HEK293 (cell line): ENCODE results near the gene BARD1.
A peak's percentile ranks its signal among the peaks of the same experiment; 100 is the strongest.
"Not testable (repeated sequence)": the region's sequence is repeated elsewhere in the genome, so short reads cannot be mapped to it uniquely, and the experiment has no call there.

Experiments
- CTCF ChIA-PET: fragments of 350-600 bp; formaldehyde crosslinking; extraction: SDS; loops from one replicate; lab custom pipeline; 2021; ENCODE audit warnings: antibody characterized with exemption; lab: Yijun Ruan, JAX
- POLR2A ChIA-PET: fragments of 300-600 bp; formaldehyde crosslinking; extraction: SDS; loops from one replicate; lab custom pipeline; 2020; ENCODE audit warnings: antibody characterized with exemption, inconsistent platforms; lab: Yijun Ruan, JAX
- H3K27ac ChIP-seq: fragments of 200-500 bp; sonication (Bioruptor generic); 2 replicates; pipeline ENCODE4 v1.5.1; 2014; ENCODE audit warnings: low read depth, low read length, control low read depth, inconsistent platforms; ENCODE audit errors: extremely low read depth
- H3K36me3 ChIP-seq, 2 experiments: fragments of 200-500 bp in 1 of 2; sonication (Bioruptor generic) in 1 of 2; 1 replicate in 1 of 2; 2 replicates in 1 of 2; pipeline ENCODE4 v1.5.1; 2014 to 2017; ENCODE audit warnings: inconsistent platforms in 2 of 2, low read length in 2 of 2; ENCODE audit not compliant: control insufficient read depth in 2 of 2, insufficient read depth in 1 of 2
- H3K4me1 ChIP-seq: fragments of 200-500 bp; sonication (Bioruptor generic); 2 replicates; pipeline ENCODE4 v1.5.1; 2014; ENCODE audit warnings: mild to moderate bottlenecking, low read length, inconsistent platforms; ENCODE audit not compliant: control insufficient read depth, insufficient read depth
- H3K4me3 ChIP-seq: 2 replicates; pipeline ENCODE4 v1.5.1; 2011; ENCODE audit warnings: low read depth, mild to moderate bottlenecking, control low read depth, low read length, moderate library complexity
- H3K9me3 ChIP-seq: fragments of 200-500 bp; sonication (Bioruptor generic); 2 replicates; pipeline ENCODE4 v1.5.1; 2014; ENCODE audit warnings: low read depth, low read length, inconsistent platforms; ENCODE audit not compliant: control insufficient read depth, insufficient read depth
- FEZF1 ChIP-seq: fragments of 450-650 bp; formaldehyde crosslinking; IDR thresholded peaks from 2 replicates; pipeline ENCODE4 v1.5.1; 2016; ENCODE audit warnings: missing biosample characterization, missing genetic modification characterization
- KLF10 ChIP-seq: fragments of 450-650 bp; IDR thresholded peaks from 2 replicates; pipeline ENCODE4 v1.5.1; 2018; ENCODE audit warnings: missing biosample characterization, mild to moderate bottlenecking, missing genetic modification characterization
- MEIS1 ChIP-seq: sonication (generic); formaldehyde crosslinking; IDR thresholded peaks from 2 replicates; pipeline ENCODE4 v1.8.1; 2022; ENCODE audit warnings: missing genetic modification reagents, mild to moderate bottlenecking, borderline replicate concordance
- ZBTB20 ChIP-seq: fragments of 450-650 bp; formaldehyde crosslinking; IDR thresholded peaks from 2 replicates; pipeline ENCODE4 v1.5.1; 2016; ENCODE audit warnings: missing biosample characterization, missing genetic modification characterization
- ZBTB21 ChIP-seq: fragments of 450-650 bp; formaldehyde crosslinking; IDR thresholded peaks from 2 replicates; pipeline ENCODE4 v1.5.1; 2017; ENCODE audit warnings: missing biosample characterization, missing genetic modification characterization
- ZBTB48 ChIP-seq: fragments of 450-650 bp; formaldehyde crosslinking; IDR thresholded peaks from 2 replicates; pipeline ENCODE4 v1.5.1; 2016; ENCODE audit warnings: missing biosample characterization, missing genetic modification characterization
- ZNF146 ChIP-seq: fragments of 450-650 bp; formaldehyde crosslinking; IDR thresholded peaks from 2 replicates; pipeline ENCODE4 v1.5.1; 2016; ENCODE audit warnings: missing biosample characterization, missing genetic modification characterization
- ZNF157 ChIP-seq: fragments of 450-650 bp; formaldehyde crosslinking; IDR thresholded peaks from 2 replicates; pipeline ENCODE4 v1.5.1; 2016; ENCODE audit warnings: missing biosample characterization, missing genetic modification characterization
- ZNF239 ChIP-seq: fragments of 450-650 bp; formaldehyde crosslinking; IDR thresholded peaks from 2 replicates; pipeline ENCODE4 v1.5.1; 2016; ENCODE audit warnings: missing biosample characterization, missing genetic modification characterization
- ZNF248 ChIP-seq: fragments of 450-650 bp; formaldehyde crosslinking; IDR thresholded peaks from 2 replicates; pipeline ENCODE4 v1.5.1; 2017; ENCODE audit warnings: missing biosample characterization, missing genetic modification characterization
- ZNF274 ChIP-seq, 2 experiments: fragments of 200-500 bp in 1 of 2; fragments of 450-650 bp in 1 of 2; sonication (Bioruptor generic) in 1 of 2; formaldehyde crosslinking in 1 of 2; IDR thresholded peaks; 2 replicates each; pipeline versions ENCODE4 v1.5.1 to v1.6.1; 2014 to 2016; ENCODE audit warnings: borderline replicate concordance in 1 of 2, inconsistent platforms in 1 of 2, low read length in 1 of 2, missing biosample characterization in 1 of 2, missing genetic modification characterization in 1 of 2
- ZNF302 ChIP-seq: fragments of 450-650 bp; formaldehyde crosslinking; IDR thresholded peaks from 2 replicates; pipeline ENCODE4 v1.5.1; 2016; ENCODE audit warnings: missing biosample characterization, missing genetic modification characterization, low read depth
- ZNF354C ChIP-seq: fragments of 450-650 bp; formaldehyde crosslinking; IDR thresholded peaks from 2 replicates; pipeline ENCODE4 v1.5.1; 2016; ENCODE audit warnings: missing biosample characterization, missing genetic modification characterization, low read depth, borderline replicate concordance
- ZNF366 ChIP-seq: fragments of 450-650 bp; formaldehyde crosslinking; conservative IDR thresholded peaks from 2 replicates; pipeline ENCODE4 v1.5.1; 2016; ENCODE audit warnings: missing biosample characterization, missing genetic modification characterization
- ZNF404 ChIP-seq: fragments of 450-650 bp; formaldehyde crosslinking; IDR thresholded peaks from 2 replicates; pipeline ENCODE4 v1.5.1; 2017; ENCODE audit warnings: missing biosample characterization, missing genetic modification characterization
- ZNF423 ChIP-seq: fragments of 450-650 bp; formaldehyde crosslinking; IDR thresholded peaks from 2 replicates; pipeline ENCODE4 v1.5.1; 2016; ENCODE audit warnings: missing biosample characterization, missing genetic modification characterization
- ZNF473 ChIP-seq: fragments of 450-650 bp; formaldehyde crosslinking; IDR thresholded peaks from 2 replicates; pipeline ENCODE4 v1.5.1; 2017; ENCODE audit warnings: missing biosample characterization, missing genetic modification characterization
- ZNF571 ChIP-seq: fragments of 450-650 bp; formaldehyde crosslinking; IDR thresholded peaks from 2 replicates; pipeline ENCODE4 v1.5.0; 2017; ENCODE audit warnings: missing biosample characterization, missing genetic modification characterization
- ZNF585B ChIP-seq: fragments of 450-650 bp; formaldehyde crosslinking; IDR thresholded peaks from 2 replicates; pipeline ENCODE4 v1.5.1; 2016; ENCODE audit warnings: missing biosample characterization, missing genetic modification characterization
- ZNF629 ChIP-seq: fragments of 450-650 bp; formaldehyde crosslinking; IDR thresholded peaks from 2 replicates; pipeline ENCODE4 v1.5.1; 2017; ENCODE audit warnings: missing biosample characterization, missing genetic modification characterization
- ZNF701 ChIP-seq: fragments of 450-650 bp; formaldehyde crosslinking; IDR thresholded peaks from 2 replicates; pipeline ENCODE4 v1.5.1; 2016; ENCODE audit warnings: missing biosample characterization, missing genetic modification characterization
- ZNF76 ChIP-seq: fragments of 450-650 bp; formaldehyde crosslinking; IDR thresholded peaks from 2 replicates; pipeline ENCODE4; 2016; ENCODE audit warnings: low read depth, missing biosample characterization, missing genetic modification characterization, borderline replicate concordance
- ZNF768 ChIP-seq: fragments of 450-650 bp; formaldehyde crosslinking; IDR thresholded peaks from 2 replicates; pipeline ENCODE4 v1.5.1; 2018; ENCODE audit warnings: missing biosample characterization, mild to moderate bottlenecking, missing genetic modification characterization
- ZXDB ChIP-seq: fragments of 450-650 bp; formaldehyde crosslinking; IDR thresholded peaks from 2 replicates; pipeline ENCODE4 v1.5.1; 2016; ENCODE audit warnings: missing biosample characterization, missing genetic modification characterization
- TF ChIP-seq, protein P1 (sequence below): fragments of 450-650 bp; formaldehyde crosslinking; conservative IDR thresholded peaks from 2 replicates; pipeline ENCODE4 v1.5.1; 2016; ENCODE audit warnings: low read depth, missing biosample characterization, missing genetic modification characterization
- TF ChIP-seq, protein P2 (sequence below): fragments of 450-650 bp; formaldehyde crosslinking; IDR thresholded peaks from 2 replicates; pipeline ENCODE4 v1.5.1; 2016; ENCODE audit warnings: missing biosample characterization, missing genetic modification characterization

BARD1 gene

DNA sequence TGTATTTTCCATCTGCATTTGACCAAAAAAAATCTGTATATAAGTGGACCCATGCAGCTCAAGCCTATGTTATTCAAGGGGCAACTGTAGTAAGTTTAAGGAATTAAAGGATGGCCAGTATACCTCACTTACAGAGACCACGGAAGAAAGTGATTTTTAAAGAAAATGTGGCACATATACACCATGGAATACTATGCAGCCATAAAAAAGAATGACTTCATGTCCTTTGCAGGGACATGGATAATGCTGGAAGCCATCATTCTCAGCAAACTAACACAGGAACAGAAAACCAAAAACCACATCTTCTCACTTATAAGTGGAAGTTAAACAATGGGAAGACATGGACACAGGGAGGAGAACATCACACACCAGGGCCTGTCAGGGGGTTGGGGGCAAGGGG, 26.3 kb downstream of the BARD1 start:
- H3K27ac ChIP-seq, H3K9me3 ChIP-seq, H3K4me3 ChIP-seq, POLR2A ChIA-PET, CTCF ChIA-PET, H3K4me1 ChIP-seq: not testable (repeated sequence)
- TF ChIP-seq ZNF146 (tag by site-specific recombination) = peak; percentile 59
- peaks cover 26 to 48% of the 10 kb centered on the region in 2 experiments; a peak in 2 of 3 replicates for H3K36me3 ChIP-seq

DNA sequence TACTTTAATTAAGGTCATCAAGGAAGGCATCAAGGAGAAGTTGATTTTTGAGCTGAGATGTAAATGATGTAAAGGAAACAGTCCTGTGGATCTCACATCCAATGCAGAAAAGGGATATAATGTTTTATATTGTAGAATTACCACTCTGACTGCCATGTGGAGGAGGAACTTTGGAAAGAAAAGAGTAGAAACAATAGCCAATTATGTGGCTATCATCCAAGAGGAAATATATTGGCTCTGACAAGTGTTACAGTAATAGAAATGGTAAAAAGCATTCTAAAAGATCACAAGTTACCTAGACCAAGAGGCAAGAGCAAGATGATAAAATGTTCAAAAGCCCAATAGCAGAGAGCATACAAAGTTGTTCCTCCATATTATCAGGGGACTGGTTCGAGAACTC, 26.8 kb downstream of the BARD1 start:
- ChIA-PET CTCF (interaction anchor here (0.5 kb wide), 1 partner anchor 1148 kb away, joined by 3 read pairs; no protein-coding TSS in a partner anchor), POLR2A (no interaction called here)
- no peaks in the 10 kb centered on the region for H3K4me1 ChIP-seq
- H3K36me3 ChIP-seq = peaks cover 28 to 48% of the 10 kb centered on the region in 2 experiments; a peak in 2 of 3 replicates
- H3K27ac ChIP-seq = no peak overlapping the region
- no peaks in the 10 kb centered on the region; the same call in none of the 2 replicates for H3K9me3 ChIP-seq
- TF ChIP-seq ZNF274 (IDR thresholded peaks at IDR 0.05; ENCODE audit: low read length) (no peak), ZNF274 (tag by site-specific recombination; IDR thresholded peaks at IDR 0.05; ENCODE audit: borderline replicate concordance) (no peak), ZNF248 (tag by site-specific recombination) (no peak), ZXDB (tag by site-specific recombination) (no peak), FEZF1 (no peak), ZNF768 (no peak), ZNF239 (tag by site-specific recombination) (no peak), ZNF701 (tag by site-specific recombination) (no peak), ZNF571 (tag by site-specific recombination) (no peak), ZBTB21 (tag by site-specific recombination) (no peak), ZNF423 (tag by site-specific recombination) (no peak), ZNF585B (tag by site-specific recombination) (no peak), ZNF473 (tag by site-specific recombination) (no peak), ZNF404 (no peak), ZNF302 (no peak), ZNF629 (no peak), ZBTB48 (tag by site-specific recombination) (no peak), ZBTB20 (tag by site-specific recombination) (no peak), KLF10 (tag by site-specific recombination) (no peak)
- TF ChIP-seq, protein P1, sequence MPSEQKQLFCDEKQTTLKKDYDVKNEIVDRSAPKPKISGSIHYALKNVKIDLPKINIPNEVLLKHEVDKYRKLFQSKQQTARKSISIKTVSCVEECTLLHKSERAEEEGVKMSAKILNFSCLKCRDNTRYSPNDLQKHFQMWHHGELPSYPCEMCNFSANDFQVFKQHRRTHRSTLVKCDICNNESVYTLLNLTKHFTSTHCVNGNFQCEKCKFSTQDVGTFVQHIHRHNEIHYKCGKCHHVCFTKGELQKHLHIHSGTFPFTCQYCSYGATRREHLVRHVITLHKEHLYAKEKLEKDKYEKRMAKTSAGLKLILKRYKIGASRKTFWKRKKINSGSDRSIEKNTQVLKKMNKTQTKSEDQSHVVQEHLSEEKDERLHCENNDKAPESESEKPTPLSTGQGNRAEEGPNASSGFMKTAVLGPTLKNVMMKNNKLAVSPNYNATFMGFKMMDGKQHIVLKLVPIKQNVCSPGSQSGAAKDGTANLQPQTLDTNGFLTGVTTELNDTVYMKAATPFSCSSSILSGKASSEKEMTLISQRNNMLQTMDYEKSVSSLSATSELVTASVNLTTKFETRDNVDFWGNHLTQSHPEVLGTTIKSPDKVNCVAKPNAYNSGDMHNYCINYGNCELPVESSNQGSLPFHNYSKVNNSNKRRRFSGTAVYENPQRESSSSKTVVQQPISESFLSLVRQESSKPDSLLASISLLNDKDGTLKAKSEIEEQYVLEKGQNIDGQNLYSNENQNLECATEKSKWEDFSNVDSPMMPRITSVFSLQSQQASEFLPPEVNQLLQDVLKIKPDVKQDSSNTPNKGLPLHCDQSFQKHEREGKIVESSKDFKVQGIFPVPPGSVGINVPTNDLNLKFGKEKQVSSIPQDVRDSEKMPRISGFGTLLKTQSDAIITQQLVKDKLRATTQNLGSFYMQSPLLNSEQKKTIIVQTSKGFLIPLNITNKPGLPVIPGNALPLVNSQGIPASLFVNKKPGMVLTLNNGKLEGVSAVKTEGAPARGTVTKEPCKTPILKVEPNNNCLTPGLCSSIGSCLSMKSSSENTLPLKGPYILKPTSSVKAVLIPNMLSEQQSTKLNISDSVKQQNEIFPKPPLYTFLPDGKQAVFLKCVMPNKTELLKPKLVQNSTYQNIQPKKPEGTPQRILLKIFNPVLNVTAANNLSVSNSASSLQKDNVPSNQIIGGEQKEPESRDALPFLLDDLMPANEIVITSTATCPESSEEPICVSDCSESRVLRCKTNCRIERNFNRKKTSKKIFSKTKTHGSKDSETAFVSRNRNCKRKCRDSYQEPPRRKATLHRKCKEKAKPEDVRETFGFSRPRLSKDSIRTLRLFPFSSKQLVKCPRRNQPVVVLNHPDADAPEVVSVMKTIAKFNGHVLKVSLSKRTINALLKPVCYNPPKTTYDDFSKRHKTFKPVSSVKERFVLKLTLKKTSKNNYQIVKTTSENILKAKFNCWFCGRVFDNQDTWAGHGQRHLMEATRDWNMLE (tag by site-specific recombination) = no peak
- no peak overlapping the region for H3K4me3 ChIP-seq

DNA sequence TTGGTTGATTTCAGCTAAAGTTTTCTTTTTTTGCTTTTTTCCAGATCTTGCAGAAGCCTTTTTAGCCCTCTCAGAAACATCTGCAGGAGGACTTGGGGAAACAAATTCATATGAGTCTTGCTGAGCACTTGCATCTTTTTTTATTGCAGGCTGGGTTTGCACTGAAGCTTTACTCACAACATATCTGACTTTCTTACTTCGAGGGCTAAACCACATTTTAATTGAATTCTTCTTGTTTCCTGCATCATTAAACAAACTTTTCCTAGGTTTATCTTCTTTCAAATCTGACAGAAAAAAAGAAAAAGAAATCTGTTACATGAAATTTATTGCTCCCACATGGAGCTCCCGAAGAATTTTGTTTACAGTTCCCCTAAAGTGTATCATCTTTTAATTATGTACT, 28.3 kb downstream of the BARD1 start:
- H3K4me1 ChIP-seq = no peaks in the 10 kb centered on the region
- no peak overlapping the region for H3K4me3 ChIP-seq
- CTCF ChIA-PET = no interaction called here
- no peaks in the 10 kb centered on the region; the same call in none of the 2 replicates for H3K9me3 ChIP-seq
- H3K36me3 ChIP-seq = peaks cover 29 to 61% of the 10 kb centered on the region in 2 experiments; a peak in 2 of 3 replicates
- POLR2A ChIA-PET = no interaction called here
- no peak overlapping the region for H3K27ac ChIP-seq
- TF ChIP-seq ZNF157 (tag by site-specific recombination) (no peak), ZNF354C (no peak), ZNF366 (tag by site-specific recombination) (no peak), MEIS1 (CRISPR knock-in tag) (no peak), ZNF76 (tag by site-specific recombination) (no peak)
- TF ChIP-seq, protein P2, sequence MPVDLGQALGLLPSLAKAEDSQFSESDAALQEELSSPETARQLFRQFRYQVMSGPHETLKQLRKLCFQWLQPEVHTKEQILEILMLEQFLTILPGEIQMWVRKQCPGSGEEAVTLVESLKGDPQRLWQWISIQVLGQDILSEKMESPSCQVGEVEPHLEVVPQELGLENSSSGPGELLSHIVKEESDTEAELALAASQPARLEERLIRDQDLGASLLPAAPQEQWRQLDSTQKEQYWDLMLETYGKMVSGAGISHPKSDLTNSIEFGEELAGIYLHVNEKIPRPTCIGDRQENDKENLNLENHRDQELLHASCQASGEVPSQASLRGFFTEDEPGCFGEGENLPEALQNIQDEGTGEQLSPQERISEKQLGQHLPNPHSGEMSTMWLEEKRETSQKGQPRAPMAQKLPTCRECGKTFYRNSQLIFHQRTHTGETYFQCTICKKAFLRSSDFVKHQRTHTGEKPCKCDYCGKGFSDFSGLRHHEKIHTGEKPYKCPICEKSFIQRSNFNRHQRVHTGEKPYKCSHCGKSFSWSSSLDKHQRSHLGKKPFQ (tag by site-specific recombination) = no peak
